ENCODE measurements around the gene PRPH. TPM values are rescaled to one million over a fixed set of nuclear protein-coding genes. Genes with fewer than 3 reads are reported as not detected.

Gene PRPH
- total and polyA plus RNA-seq, 4 donors = 0.19 to 2.7 (median 0.67) TPM

GRCh38 chr12:49336645-49337584 is 42.0 kb downstream of the PRPH start, which contains the start of gene C1QL4:
Gene C1QL4 (minus strand): TSS chr12:49337188. CDS start chr12:49336477, 711 bp downstream.
- H3K27me3 ChIP-seq (ENCODE audit: control insufficient read depth in 3 of 3, insufficient read depth in 3 of 3, low read length in 2 of 3) = peaks cover 7 to 82% (median 66%) of the 10 kb centered on the region in 3 donors
- peak; percentile 50 for TF ChIP-seq CTCF (IDR thresholded peaks at IDR 0.05; ENCODE audit: control extremely low read depth, extremely low read depth)
- H3K4me1 ChIP-seq (ENCODE audit: control insufficient read depth in 5 of 5, insufficient read depth in 5 of 5, low read length in 5 of 5) = peaks cover 0 to 14% (median 5%) of the 10 kb centered on the region in 5 donors

GRCh38 chr12:49338830-49339463 is 44.0 kb downstream of the PRPH start:
- DNase-seq = no peak
- Histone ChIP-seq H3K4me3 (no peak overlapping the region), H3K27me3 (ENCODE audit: control insufficient read depth in 3 of 3, insufficient read depth in 3 of 3, low read length in 2 of 3) (peaks cover 7 to 88% (median 70%) of the 10 kb centered on the region in 3 donors), H3K27ac (ENCODE audit: low read depth in 1 of 2, low read length in 1 of 2) (no peak overlapping the region), H3K36me3 (ENCODE audit: control insufficient read depth in 4 of 4, insufficient read depth in 4 of 4, low read length in 4 of 4) (no peaks in the 10 kb centered on the region), H3K4me1 (ENCODE audit: control insufficient read depth in 5 of 5, insufficient read depth in 5 of 5, low read length in 5 of 5) (peaks cover 0 to 26% (median 6%) of the 10 kb centered on the region in 5 donors), H3K9me3 (ENCODE audit: control insufficient read depth in 4 of 4, insufficient read depth in 3 of 4, low read length in 3 of 4) (peaks cover 0 to 3% (median 0%) of the 10 kb centered on the region in 4 donors), H3K9ac (ENCODE audit: insufficient read depth in 1 of 2, low read length in 2 of 2) (no peak overlapping the region)
- no peak for ATAC-seq (ENCODE audit: insufficient read depth, low FRiP score)
- WGBS, 2 donors = 75 to 81% methylated on average over 6 of the region's 6 CpGs
- no peak for TF ChIP-seq CTCF (IDR thresholded peaks at IDR 0.05; ENCODE audit: control extremely low read depth, extremely low read depth)

More at GRCh38 chr12:49336645-49337584, 42.0 kb downstream of the PRPH start, which contains the start of gene C1QL4:
- H3K9me3 ChIP-seq (ENCODE audit: control insufficient read depth in 4 of 4, insufficient read depth in 3 of 4, low read length in 3 of 4) = peaks cover 0 to 3% (median 0%) of the 10 kb centered on the region in 4 donors
- no peak within 1 kb of the TSS for H3K4me3 ChIP-seq
- no peak within 1 kb of the TSS for H3K9ac ChIP-seq (ENCODE audit: insufficient read depth in 1 of 2, low read length in 2 of 2)
- no peaks in the 10 kb centered on the region for H3K36me3 ChIP-seq (ENCODE audit: control insufficient read depth in 4 of 4, insufficient read depth in 4 of 4, low read length in 4 of 4)
- ATAC-seq (ENCODE audit: insufficient read depth, low FRiP score) (peak; percentile 88), DNase-seq (peak; percentile 79 to 89 (median 84))
- no peak within 1 kb of the TSS for H3K27ac ChIP-seq (ENCODE audit: low read depth in 1 of 2, low read length in 1 of 2)
- WGBS, 2 donors = 3% methylated on average over 53 to 65 of the region's 65 CpGs

- Histone ChIP-seq H3K9ac (ENCODE audit: insufficient read depth in 1 of 2, low read length in 2 of 2) (no peak overlapping the region), H3K27ac (ENCODE audit: low read depth in 1 of 2, low read length in 1 of 2) (no peak overlapping the region), H3K27me3 (ENCODE audit: control insufficient read depth in 3 of 3, insufficient read depth in 3 of 3, low read length in 2 of 3) (peaks cover 7 to 86% (median 70%) of the 10 kb centered on the region in 3 donors), H3K4me3 (no peak overlapping the region), H3K4me1 (ENCODE audit: control insufficient read depth in 5 of 5, insufficient read depth in 5 of 5, low read length in 5 of 5) (peaks cover 0 to 26% (median 6%) of the 10 kb centered on the region in 5 donors), H3K9me3 (ENCODE audit: control insufficient read depth in 4 of 4, insufficient read depth in 3 of 4, low read length in 3 of 4) (peaks cover 0 to 3% (median 0%) of the 10 kb centered on the region in 4 donors), H3K36me3 (ENCODE audit: control insufficient read depth in 4 of 4, insufficient read depth in 4 of 4, low read length in 4 of 4) (no peaks in the 10 kb centered on the region)
- no peak for DNase-seq
- no peak for ATAC-seq (ENCODE audit: insufficient read depth, low FRiP score)
- 46 to 51% methylated on average over 5 of the region's 5 CpGs for whole genome bisulfite sequencing, 2 donors
- no peak for TF ChIP-seq CTCF (IDR thresholded peaks at IDR 0.05; ENCODE audit: control extremely low read depth, extremely low read depth)
Observed at GRCh38 chr12:49339464-49339861, 44.5 kb downstream of the PRPH start.
